HG02571 (cell line): Measurements from ENCODE around the gene SIRPB1.
"Not testable (repeated sequence)": the region's sequence is repeated elsewhere in the genome, so short reads cannot be mapped to it uniquely, and the experiment has no call there.

Source experiments
- ATAC-seq: cut with Tn5 transposase; IDR thresholded peaks from one replicate; pipeline ENCODE4 v1.9.1; 2021; ENCODE audit warnings: mild to moderate bottlenecking, moderate library complexity; ENCODE audit not compliant: unreplicated experiment

The SIRPB1 gene

GRCh38 chr20:1619861-1620444 lies at the start of gene SIRPB1:
Gene SIRPB1, minus strand, starts transcription at chr20:1620009. Its CDS starts 65 bp downstream, at chr20:1619944.
- no peak for ATAC-seq

- no peak for ATAC-seq
Measured at GRCh38 chr20:1669304-1669703, 49.5 kb upstream of the SIRPB1 start.

- ATAC-seq: no peak
Measured at GRCh38 chr20:1667502-1668085, 47.8 kb upstream of the SIRPB1 start.

GRCh38 chr20:1666802-1667201 lies 47.0 kb upstream of the SIRPB1 start:
- ATAC-seq: no peak

- ATAC-seq: no peak
Measured at GRCh38 chr20:1665345-1665744, 45.5 kb upstream of the SIRPB1 start.

GRCh38 chr20:1664911-1665310 lies 45.1 kb upstream of the SIRPB1 start:
- ATAC-seq: no peak

GRCh38 chr20:1663917-1664316 lies 44.1 kb upstream of the SIRPB1 start:
- ATAC-seq: no peak

- ATAC-seq: no peak
Measured at GRCh38 chr20:1661542-1662299, 41.9 kb upstream of the SIRPB1 start.

- no peak for ATAC-seq
Measured at GRCh38 chr20:1660246-1660645, 40.4 kb upstream of the SIRPB1 start.

GRCh38 chr20:1657556-1658334 lies 37.9 kb upstream of the SIRPB1 start, which contains the start of gene SIRPG:
Gene SIRPG, minus strand, starts transcription at chr20:1657779. Its CDS starts 65 bp downstream, at chr20:1657714.
- no peak for ATAC-seq

GRCh38 chr20:1656844-1657243 lies 37.0 kb upstream of the SIRPB1 start:
- no peak for ATAC-seq

- ATAC-seq: no peak
Measured at GRCh38 chr20:1654996-1655395, 35.2 kb upstream of the SIRPB1 start.

- no peak for ATAC-seq
Measured at GRCh38 chr20:1652960-1653359, 33.2 kb upstream of the SIRPB1 start.

GRCh38 chr20:1652104-1652503 lies 32.3 kb upstream of the SIRPB1 start:
- no peak for ATAC-seq

- no peak for ATAC-seq
Measured at GRCh38 chr20:1651268-1652058, 31.7 kb upstream of the SIRPB1 start.

GRCh38 chr20:1648101-1648500 lies 28.3 kb upstream of the SIRPB1 start:
- ATAC-seq: no peak

- ATAC-seq: no peak
Measured at GRCh38 chr20:1646975-1647431, 27.2 kb upstream of the SIRPB1 start.

- ATAC-seq: no peak
Measured at GRCh38 chr20:1644101-1644962, 24.5 kb upstream of the SIRPB1 start.

- not testable (repeated sequence) for ATAC-seq
Measured at GRCh38 chr20:1638643-1639042, 18.8 kb upstream of the SIRPB1 start.
